Pulmonary artery endothelial cell (primary cell): ENCODE measurements around the gene ERP27. TPM values are rescaled to one million over a fixed set of nuclear protein-coding genes. Genes with fewer than 3 reads are reported as not detected.

Source experiments
- DNase-seq: peaks from one replicate; pipeline ENCODE4 v3.0.0-alpha.2; 2011; ENCODE audit warnings: low read depth, low spot score
- total RNA-seq: library from RNA; depleted of rRNA; stranded (reverse); fragments of >200 nt; gene quantifications from 2 replicates; pipeline ENCODE4 v1.2.3, GENCODE V29; 2014

The ERP27 gene
- total RNA-seq, 1 donor from 2014 or later = 0.33 TPM

DNA sequence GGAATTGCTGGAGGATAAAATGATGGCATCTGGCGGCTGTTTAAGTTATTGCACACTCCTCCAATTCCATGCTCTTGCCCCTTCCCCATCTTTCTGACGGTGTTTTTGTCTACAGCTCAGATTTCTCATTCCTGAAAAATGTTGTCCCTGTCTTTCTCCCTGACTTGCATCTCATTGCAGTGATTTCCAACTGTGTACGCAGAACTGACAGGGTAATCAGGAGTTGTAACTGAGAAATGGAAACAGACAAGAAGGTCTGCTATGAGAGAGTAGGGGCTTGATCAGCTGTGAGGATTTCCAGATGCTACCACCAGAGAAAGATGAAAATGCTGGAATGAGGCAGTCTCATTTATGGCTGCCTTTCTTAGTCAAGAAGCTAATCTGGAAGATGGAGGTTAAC, 1.3 kb downstream of the ERP27 start:
- DNase-seq = no peak

GRCh38 chr12:14936224-14936861, 2.0 kb downstream of the ERP27 start:
- DNase-seq = no peak

DNA sequence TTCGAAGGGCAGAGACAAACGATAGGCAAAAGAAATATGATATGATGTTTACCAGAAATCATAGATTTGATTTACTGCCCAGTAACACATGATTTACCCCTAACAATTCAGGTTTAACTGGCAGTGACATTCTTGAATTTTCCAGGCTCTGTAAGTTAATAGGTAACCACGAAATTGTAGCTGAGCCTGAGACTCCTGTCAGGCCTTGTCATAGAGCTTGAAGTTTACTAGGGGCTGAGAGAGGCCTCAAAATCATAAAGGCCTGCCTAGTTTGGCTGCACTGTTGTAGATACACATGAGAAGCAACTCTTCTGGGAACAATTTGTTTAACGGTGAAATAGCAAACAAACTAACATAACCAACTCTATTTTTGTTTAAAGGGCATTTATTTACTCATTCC, 3.3 kb downstream of the ERP27 start:
- no peak for DNase-seq

- no peak for DNase-seq
These were observed 3.8 kb downstream of the ERP27 start for GRCh38 chr12:14934511-14934910.

- DNase-seq = no peak
These were observed 6.4 kb downstream of the ERP27 start for GRCh38 chr12:14931791-14932560.

GRCh38 chr12:14931359-14931758, 7.0 kb downstream of the ERP27 start:
- no peak for DNase-seq

DNA sequence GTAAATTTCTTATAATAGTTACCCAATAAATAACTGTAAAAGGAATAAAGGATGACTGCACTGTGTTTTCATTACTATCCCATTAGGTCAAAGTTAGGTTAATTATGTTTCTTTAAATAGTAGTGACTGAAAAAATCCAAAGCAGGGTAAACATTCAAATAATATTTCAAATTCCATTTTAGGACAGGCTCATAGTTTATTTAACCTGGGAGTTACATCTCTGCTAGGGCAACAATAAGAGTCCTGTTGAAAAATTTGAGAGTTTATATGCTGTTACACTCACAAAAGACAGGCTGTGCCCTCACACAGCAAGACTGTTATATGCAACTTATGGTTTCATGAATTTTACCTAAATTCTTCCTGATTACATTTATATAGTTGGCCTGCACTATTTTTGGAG, 8.0 kb downstream of the ERP27 start:
- DNase-seq = no peak

DNA sequence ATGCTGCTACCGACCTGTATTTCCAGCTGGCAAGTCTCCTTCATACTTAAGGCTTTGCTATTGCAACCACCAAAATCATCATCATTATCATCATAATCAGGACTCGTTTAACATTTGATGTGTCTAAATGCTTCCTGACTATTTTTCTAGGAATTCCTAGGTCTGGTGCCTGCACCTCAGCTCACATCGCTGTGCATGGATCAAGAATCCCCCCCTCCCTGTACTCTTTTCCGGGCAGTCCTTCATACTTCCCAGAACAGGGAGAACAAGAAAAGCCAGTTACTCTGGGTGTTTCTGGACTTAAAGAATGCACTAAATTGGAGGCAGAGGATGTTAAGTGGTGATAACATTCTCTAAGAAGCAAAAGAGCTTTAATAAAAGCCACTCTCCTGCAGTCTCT, 9.4 kb downstream of the ERP27 start:
- DNase-seq = no peak

GRCh38 chr12:14927267-14927666, 11.1 kb downstream of the ERP27 start:
- DNase-seq = no peak

DNA sequence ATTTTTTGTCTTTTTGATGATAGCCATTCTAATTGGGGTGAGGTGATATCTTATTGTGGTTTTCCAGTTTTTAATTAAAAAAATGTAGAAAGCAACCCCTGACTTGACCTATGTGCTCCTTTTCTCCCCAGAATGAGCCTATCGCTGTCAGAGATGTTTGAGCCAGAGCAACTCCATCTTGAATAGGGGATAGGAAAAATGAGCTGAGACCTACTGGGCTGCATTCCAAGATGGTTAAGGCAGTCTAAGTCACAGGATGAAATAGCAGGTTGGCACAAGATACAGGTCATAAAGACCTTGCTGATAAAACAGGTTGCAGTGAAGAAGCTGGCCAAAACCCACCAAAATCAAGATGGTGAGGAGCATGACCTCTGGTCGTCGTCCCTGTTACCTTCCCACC, 13.8 kb downstream of the ERP27 start:
- no peak for DNase-seq

DNA sequence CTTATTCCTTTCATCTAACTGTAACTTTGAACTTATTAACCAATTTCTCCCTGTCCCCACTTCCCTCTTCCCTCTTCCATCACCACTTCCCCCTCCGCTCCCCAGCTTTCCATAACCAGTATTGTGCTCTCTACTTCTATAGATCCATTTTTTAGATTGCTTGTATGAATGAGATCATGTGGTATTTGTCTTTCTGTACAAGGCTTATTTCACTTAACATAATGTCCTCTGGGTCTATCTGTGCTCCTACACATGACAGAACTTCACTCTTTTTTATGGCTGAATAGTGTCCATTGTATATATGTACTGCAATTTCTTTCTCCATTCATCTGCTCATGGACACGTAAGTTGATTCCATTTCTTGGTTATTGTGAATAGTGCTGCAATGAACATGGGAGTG, 14.4 kb downstream of the ERP27 start:
- no peak for DNase-seq

DNA sequence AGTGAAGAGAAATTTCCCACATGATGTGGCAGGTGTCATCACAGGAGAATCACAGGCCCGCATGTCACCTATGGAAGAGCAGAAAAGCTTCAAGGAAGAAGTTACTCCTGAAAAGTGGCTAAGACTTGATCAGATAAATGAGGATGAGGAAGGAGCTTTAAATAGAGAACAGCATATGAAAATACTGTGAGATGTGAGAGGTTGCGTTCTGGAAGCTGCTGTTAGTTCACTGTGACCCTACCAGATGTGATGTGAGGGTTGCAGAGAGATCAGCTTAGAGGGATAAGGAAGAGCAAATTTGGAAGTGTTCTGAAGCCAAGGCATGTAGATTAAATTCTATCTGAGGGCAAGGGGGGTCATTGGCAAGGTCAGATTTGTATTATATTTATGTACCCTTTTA, 17.1 kb downstream of the ERP27 start:
- no peak for DNase-seq

- no peak for DNase-seq
These were observed 17.7 kb downstream of the ERP27 start for GRCh38 chr12:14920475-14921126.

GRCh38 chr12:14919455-14919854, 18.9 kb downstream of the ERP27 start:
- DNase-seq = no peak

DNA sequence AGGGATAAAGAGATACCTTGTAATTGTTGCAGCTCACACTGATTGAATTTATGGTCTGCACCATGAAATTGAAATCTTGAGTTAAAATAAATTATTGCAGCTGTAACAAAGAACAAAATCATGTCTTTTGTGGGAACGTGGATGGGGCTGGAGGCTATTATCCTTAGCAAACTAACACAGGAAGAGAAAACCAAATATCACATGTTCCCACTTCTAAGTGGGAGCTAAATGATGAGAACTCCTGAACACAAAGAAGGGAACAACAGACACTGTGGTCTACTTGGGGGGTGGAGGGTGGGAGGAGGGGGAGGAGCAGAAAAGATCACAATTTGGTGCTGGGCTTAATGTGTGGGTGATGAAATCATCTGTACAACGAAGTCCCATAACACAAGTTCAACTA, 22.6 kb downstream of the ERP27 start:
- DNase-seq = no peak

GRCh38 chr12:14913381-14913781, 25.0 kb downstream of the ERP27 start:
- no peak for DNase-seq

DNA sequence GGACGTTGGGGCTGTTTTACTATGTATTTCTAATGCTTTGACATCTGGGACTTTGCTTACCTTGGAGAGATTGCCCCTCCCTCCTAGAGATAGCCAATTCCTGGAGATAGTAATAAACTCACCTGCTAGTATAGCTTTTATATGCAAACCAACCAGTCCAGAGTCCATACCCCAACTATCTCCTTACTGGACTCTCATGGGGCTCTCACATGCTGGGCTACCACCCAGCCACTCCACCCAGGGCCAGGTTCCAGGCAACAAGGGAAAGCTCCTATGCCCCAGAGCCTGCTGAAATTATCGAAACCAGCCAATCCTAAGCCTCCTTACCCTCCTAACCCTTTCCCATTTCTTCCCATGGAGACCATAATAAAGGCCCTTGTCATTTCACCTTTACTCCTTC, 27.2 kb downstream of the ERP27 start:
- no peak for DNase-seq

- peak; percentile 48 for DNase-seq
These were observed 28.0 kb downstream of the ERP27 start for GRCh38 chr12:14910090-14910915.

DNA sequence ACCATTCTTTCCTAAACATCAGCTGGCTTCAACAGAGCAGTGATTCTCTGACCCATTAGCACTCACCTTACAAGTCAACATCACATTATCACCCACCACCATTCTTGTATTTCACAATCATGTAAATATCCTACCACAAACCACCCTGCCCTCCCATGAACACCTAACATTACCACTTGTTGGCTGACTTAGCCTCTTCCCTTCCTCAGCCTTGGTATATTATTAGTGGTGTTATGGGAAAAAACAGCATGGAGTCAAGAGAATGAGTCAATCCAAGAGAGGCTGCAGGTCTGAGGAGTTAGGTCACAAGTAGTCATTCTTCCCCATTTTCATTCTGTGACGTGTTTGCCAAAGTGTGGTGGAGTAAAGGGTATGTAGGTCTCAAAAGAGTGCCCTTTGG, 30.4 kb downstream of the ERP27 start:
- DNase-seq = no peak

GRCh38 chr12:14906114-14906513, 32.2 kb downstream of the ERP27 start:
- no peak for DNase-seq

GRCh38 chr12:14905269-14906004, 32.9 kb downstream of the ERP27 start:
- DNase-seq = peak; percentile 88
